ENCODE measurements around the gene HMOX2. TPM values are rescaled to one million over a fixed set of nuclear protein-coding genes. Genes with fewer than 3 reads are reported as not detected.
A peak's percentile ranks its signal among the peaks of the same experiment; 100 is the strongest.

The HMOX2 gene
- total RNA-seq, 4 donors from 2014 or later: 26.6 to 45.9 (median 44.7) TPM

- DNase-seq (ENCODE audit: extremely low spot score): no peak
- Histone ChIP-seq H3K9me3 (no peaks in the 10 kb centered on the region), H3K27me3 (no peaks in the 10 kb centered on the region), H3K27ac (replicated peaks in 1 of 4) (peak overlapping the region in 1 of 4 donors; percentile 10), H3K36me3 (peaks cover 34 to 67% (median 65%) of the 10 kb centered on the region in 4 donors), H3K4me3 (no peak overlapping the region), H3K4me1 (peaks cover 47 to 62% (median 54%) of the 10 kb centered on the region in 4 donors)
- TF ChIP-seq POLR2A (IDR thresholded peaks at IDR 0.05; ENCODE audit: low read depth) (no peak), POLR2AphosphoS5 (IDR thresholded peaks at IDR 0.05) (no peak), CTCF (IDR thresholded peaks at IDR 0.05) (no peak), EP300 (IDR thresholded peaks at IDR 0.05) (no peak)
- WGBS: 90% methylated on average over 10 of the region's 10 CpGs
- intact Hi-C loops (cut with DNase I): no loop called here
Measured at GRCh38 chr16:4512473-4512872, 36.3 kb downstream of the HMOX2 start.

DNA sequence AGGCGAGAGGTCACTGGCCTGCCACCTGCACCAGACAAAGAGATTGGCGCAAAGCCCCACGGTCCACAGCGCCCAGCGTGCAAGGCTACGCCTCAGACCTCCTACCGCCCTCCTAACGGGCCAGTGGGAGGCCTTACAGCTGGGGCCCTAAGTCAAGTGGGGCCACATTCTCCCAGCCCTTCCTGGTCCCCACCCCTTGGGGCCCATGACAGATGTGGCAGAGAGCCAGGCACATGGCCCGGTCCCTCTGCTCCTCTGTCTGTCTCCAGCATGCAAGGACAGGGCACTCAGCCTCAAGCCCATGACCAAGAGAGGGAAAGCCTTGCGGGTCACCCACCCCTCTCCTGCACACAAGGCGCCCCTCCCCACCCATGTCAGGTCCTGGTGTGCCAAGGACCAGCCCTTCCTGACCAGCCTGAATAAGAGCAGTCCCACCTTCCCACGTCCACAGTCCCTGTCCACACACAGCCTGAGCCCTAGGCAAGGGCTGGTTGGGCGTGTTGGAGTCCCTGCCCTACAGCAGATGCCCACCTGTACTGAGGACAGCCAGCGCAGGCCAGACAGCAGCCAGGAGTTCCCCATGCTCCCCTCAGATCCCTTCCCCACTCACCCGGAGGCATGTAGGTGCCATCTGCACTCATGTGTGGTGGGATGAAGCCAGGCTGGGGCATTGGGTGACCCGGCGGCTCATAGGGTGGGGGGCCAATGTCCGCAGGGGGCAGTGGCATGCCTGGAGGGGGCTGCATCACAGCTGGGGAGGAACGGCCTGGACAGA lies 37.1 kb downstream of the HMOX2 start:
- Histone ChIP-seq H3K4me1 (peaks cover 47 to 70% (median 57%) of the 10 kb centered on the region in 4 donors), H3K4me3 (no peak overlapping the region), H3K27ac (replicated peaks in 1 of 4) (peak overlapping the region in 2 of 4 donors; percentile 10 to 66), H3K36me3 (peaks cover 26 to 59% (median 57%) of the 10 kb centered on the region in 4 donors), H3K9me3 (no peaks in the 10 kb centered on the region), H3K27me3 (no peaks in the 10 kb centered on the region)
- WGBS: 92% methylated on average over 5 of the region's 19 CpGs
- no peak for DNase-seq (ENCODE audit: extremely low spot score)
- TF ChIP-seq EP300 (IDR thresholded peaks at IDR 0.05) (no peak), POLR2AphosphoS5 (IDR thresholded peaks at IDR 0.05) (no peak), CTCF (IDR thresholded peaks at IDR 0.05) (no peak), POLR2A (IDR thresholded peaks at IDR 0.05; ENCODE audit: low read depth) (no peak)
- intact Hi-C loops (cut with DNase I): no loop called here

DNA sequence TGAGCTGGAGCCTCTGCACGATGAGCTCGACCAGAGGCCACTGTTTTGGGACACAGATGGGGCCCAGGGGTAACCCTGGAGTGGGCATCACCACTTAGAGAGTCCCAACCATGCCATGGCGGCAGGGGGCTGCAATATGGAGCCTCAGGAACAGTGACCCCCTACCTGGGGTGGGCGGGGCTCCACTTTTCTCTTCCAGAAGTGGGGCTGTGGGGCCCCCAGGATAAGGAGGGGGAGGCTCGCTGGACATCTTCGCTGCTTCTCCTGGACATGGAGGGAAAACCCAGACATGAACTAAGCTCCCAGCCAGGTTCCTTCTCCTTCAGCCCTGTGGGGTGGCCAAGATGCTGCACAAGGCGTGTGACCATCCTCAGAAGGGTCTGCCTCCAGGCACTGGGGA lies 37.7 kb downstream of the HMOX2 start:
- Histone ChIP-seq H3K27ac (replicated peaks in 1 of 4) (peak overlapping the region; percentile 52 to 66 (median 65)), H3K9me3 (no peaks in the 10 kb centered on the region), H3K36me3 (peaks cover 22 to 53% (median 51%) of the 10 kb centered on the region in 4 donors), H3K27me3 (no peaks in the 10 kb centered on the region), H3K4me1 (peaks cover 47 to 70% (median 57%) of the 10 kb centered on the region in 4 donors), H3K4me3 (no peak overlapping the region)
- intact Hi-C loops (cut with DNase I): no loop called here
- no peak for DNase-seq (ENCODE audit: extremely low spot score)
- TF ChIP-seq POLR2A (IDR thresholded peaks at IDR 0.05; ENCODE audit: low read depth) (no peak), CTCF (IDR thresholded peaks at IDR 0.05) (no peak), POLR2AphosphoS5 (IDR thresholded peaks at IDR 0.05) (no peak), EP300 (IDR thresholded peaks at IDR 0.05) (no peak)
- WGBS: 97% methylated on average over 5 of the region's 7 CpGs

DNA sequence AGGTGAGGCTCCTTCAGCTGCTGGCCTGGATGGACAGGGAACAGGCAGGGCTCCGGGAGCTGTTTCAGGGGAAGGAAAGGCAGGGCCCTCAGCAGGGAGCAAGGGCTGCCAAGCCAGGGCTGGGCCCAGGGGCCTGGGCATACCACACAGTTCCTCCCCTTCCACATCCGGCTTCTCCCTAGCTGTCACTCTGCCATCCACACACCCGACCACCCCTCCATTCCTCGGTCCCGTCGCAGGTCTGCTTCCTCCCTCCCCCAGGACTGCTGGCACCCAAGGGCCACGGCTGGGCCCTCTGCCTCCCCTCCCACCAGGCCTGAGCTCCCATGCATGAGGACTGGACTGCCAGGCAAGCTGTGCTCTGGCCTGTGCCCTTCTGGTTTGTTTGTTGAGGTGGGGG lies 38.4 kb downstream of the HMOX2 start:
- 64% methylated on average over 6 of the region's 7 CpGs for WGBS
- intact Hi-C loops (cut with DNase I): no loop called here
- Histone ChIP-seq H3K9me3 (no peaks in the 10 kb centered on the region), H3K4me3 (no peak overlapping the region), H3K4me1 (peaks cover 47 to 70% (median 57%) of the 10 kb centered on the region in 4 donors), H3K27me3 (no peaks in the 10 kb centered on the region), H3K36me3 (peaks cover 14 to 45% (median 44%) of the 10 kb centered on the region in 4 donors), H3K27ac (replicated peaks in 1 of 4) (peak overlapping the region; percentile 52 to 66 (median 65))
- DNase-seq (ENCODE audit: extremely low spot score): no peak
- no peak for TF ChIP-seq POLR2AphosphoS5 (IDR thresholded peaks at IDR 0.05)

DNA sequence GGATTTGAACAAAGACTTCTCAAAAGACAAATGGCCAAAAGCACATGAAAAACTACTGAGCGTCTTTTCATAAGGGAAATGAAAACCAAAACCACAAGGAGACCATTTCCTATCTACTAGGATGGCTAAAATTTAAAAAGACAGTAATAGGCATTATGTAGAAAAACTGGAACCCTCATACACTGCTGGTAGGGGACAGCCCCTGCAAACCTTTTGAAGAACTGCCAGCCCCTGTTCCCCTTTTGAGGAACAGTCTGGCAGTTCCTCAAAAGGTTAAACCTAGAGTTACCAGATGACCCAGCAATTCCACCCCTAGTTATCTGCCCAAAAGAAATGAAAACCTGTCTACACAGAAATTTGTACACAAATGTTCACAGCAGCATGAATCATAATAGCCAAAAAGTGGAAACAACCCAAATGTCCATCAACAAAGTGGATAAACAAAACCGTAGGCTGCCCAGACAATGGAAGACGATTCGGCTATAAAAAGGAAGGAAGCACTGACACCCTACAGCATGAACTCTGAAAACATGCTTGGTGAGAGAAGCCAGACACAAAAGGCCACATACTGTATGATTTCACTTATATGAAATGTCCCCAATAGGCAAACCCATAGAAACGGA lies 39.5 kb downstream of the HMOX2 start:
- H3K27ac ChIP-seq (replicated peaks in 1 of 4): peak overlapping the region; percentile 52 to 66 (median 65)
- no peaks in the 10 kb centered on the region for H3K27me3 ChIP-seq
- TF ChIP-seq EP300 (IDR thresholded peaks at IDR 0.05) (no peak), POLR2AphosphoS5 (IDR thresholded peaks at IDR 0.05) (no peak), POLR2A (IDR thresholded peaks at IDR 0.05; ENCODE audit: low read depth) (no peak), CTCF (IDR thresholded peaks at IDR 0.05) (no peak)
- no peak for DNase-seq (ENCODE audit: extremely low spot score)
- peak overlapping the region in 1 of 4 donors; percentile 4 for H3K4me3 ChIP-seq
- intact Hi-C loops (cut with DNase I): no loop called here
- H3K9me3 ChIP-seq: no peaks in the 10 kb centered on the region
- WGBS: 25% methylated on average over 5 of the region's 5 CpGs
- H3K36me3 ChIP-seq: peaks cover 6 to 35% (median 34%) of the 10 kb centered on the region in 4 donors
- peaks cover 46 to 69% (median 56%) of the 10 kb centered on the region in 4 donors for H3K4me1 ChIP-seq

Measured in esophagus muscularis mucosa (tissue), 4 donors.